Lower lobe of right lung (tissue), 2 donors: Measurements from ENCODE around the gene MINK1. TPM values are rescaled to one million over a fixed set of nuclear protein-coding genes. Genes with fewer than 3 reads are reported as not detected.
A peak's percentile ranks its signal among the peaks of the same experiment; 100 is the strongest.

Experiments
- ATAC-seq, 2 donors: fragments of 200-7000 bp; cut with Tn5 transposase; one replicate each; pipeline ENCODE4 v1.9.1; 2020 to 2022; ENCODE audit warnings: mild to moderate bottlenecking in 2 of 2, moderate library complexity in 2 of 2
- DNase-seq: peaks from one replicate; pipeline ENCODE4 v3.0.0-alpha.2; 2020
- H3K27ac ChIP-seq: fragments of 200-600 bp; one replicate; pipeline ENCODE4 v1.8.0; 2022
- H3K27me3 ChIP-seq: fragments of 200-600 bp; one replicate; pipeline ENCODE4 v1.8.0; 2022; ENCODE audit warnings: low read depth
- H3K36me3 ChIP-seq: fragments of 200-600 bp; one replicate; pipeline ENCODE4 v1.8.0; 2022; ENCODE audit warnings: mild to moderate bottlenecking
- H3K4me1 ChIP-seq: fragments of 200-600 bp; one replicate; pipeline ENCODE4 v1.8.0; 2022
- H3K4me3 ChIP-seq: fragments of 200-600 bp; one replicate; pipeline ENCODE4 v1.8.0; 2022; ENCODE audit warnings: mild to moderate bottlenecking
- H3K9me3 ChIP-seq: fragments of 200-600 bp; one replicate; pipeline ENCODE4 v1.8.0; 2022
- CTCF ChIP-seq: fragments of 200-600 bp; IDR thresholded peaks from one replicate; pipeline ENCODE4 v1.8.0; 2022; ENCODE audit warnings: antibody characterized with exemption, mild to moderate bottlenecking
- intact Hi-C: fragments of 100-400 bp; cut with DNase I; formaldehyde crosslinking; loops from one replicate; pipeline ENCODE4 v1.11.0; 2022
- total RNA-seq: library from RNA; stranded (reverse); fragmentation: NEBNext Ultra II Directional; extraction: Animal tissue kit (Norgen Biotek cat#: 25700); gene quantifications from one replicate; pipeline ENCODE4 v1.2.1, GENCODE V29; 2021
- donor health status: DM: no; HTN: yes; CAD: no; lungs with severe emphysema.

MINK1 gene
- total RNA-seq, 1 donor from 2014 or later, result 155 TPM

DNA sequence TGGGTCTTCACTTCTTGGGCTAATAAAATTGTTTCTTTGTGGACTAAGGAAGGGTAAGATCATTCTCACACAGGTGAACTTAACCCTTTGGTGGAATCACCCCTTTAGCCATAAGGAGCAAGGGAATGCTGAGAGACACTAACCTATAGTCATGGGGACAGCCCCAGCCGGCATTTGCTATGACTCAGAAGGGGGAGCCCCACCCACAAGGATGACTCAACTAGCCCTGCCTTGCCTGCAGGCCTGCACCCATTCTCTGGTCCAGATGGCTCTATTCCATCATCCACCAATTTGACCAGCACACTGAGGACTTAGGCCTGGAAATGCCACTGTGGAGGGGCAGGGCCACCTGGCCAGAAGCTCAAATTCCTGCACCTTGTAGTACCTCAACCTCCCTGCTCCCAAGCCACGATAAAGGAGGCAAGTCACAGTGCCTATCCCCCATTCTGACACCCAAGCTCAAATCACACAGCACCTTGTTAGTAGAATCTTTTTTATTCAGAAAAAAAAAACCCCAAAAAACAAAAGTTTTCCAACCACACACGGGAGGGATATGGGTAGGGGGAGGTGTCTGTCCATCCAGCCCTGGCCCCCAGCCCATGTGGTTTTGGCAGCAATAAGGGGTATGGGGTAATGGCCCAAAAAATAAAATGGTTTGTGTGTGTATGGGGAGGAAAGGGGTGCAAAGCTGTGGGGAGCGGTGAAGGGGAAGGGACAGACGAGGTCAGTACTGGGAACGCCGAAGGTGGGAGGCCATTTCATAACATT is 112.2 kb downstream of the MINK1 start:
- intact Hi-C loops, result no loop called here
- peak; percentile 77 for DNase-seq
- TF ChIP-seq CTCF, result no peak
- H3K9me3 ChIP-seq, result no peaks in the 10 kb centered on the region
- no peak for ATAC-seq
- H3K4me1 ChIP-seq, result peaks cover 55% of the 10 kb centered on the region
- no peaks in the 10 kb centered on the region for H3K27me3 ChIP-seq
- H3K36me3 ChIP-seq, result peaks cover 50% of the 10 kb centered on the region
- H3K27ac ChIP-seq, result peak overlapping the region; percentile 47
- peak overlapping the region; percentile 99 for H3K4me3 ChIP-seq

DNA sequence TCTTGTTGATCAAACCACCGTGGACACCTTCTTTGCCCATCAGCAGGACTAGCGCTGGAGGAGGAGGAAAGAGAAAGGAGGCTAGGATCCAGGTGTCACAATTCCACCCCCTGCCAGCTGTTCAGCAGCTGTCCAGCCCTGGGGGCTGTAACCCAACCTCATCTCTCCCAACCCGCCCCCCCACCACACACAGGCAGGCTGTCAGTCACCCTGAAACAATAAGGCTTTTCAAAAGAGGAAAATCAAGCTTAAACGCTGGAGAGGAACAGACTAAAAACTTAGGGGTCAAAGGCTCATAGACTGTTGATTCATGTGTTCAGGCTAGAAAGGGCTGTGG is 112.8 kb downstream of the MINK1 start:
- Histone ChIP-seq H3K27ac (no peak overlapping the region), H3K4me1 (peaks cover 59% of the 10 kb centered on the region), H3K27me3 (no peaks in the 10 kb centered on the region), H3K36me3 (peaks cover 50% of the 10 kb centered on the region), H3K9me3 (no peaks in the 10 kb centered on the region), H3K4me3 (peak overlapping the region; percentile 99)
- ATAC-seq (no peak), DNase-seq (no peak)
- TF ChIP-seq CTCF, result no peak
- intact Hi-C loops, result no loop called here

GRCh38 chr17:4946312-4946976 is 113.3 kb downstream of the MINK1 start:
- intact Hi-C loops, result no loop called here

GRCh38 chr17:4947010-4947410 is 113.9 kb downstream of the MINK1 start:
- ATAC-seq, result no peak
- Histone ChIP-seq H3K27ac (peak overlapping the region; percentile 98), H3K4me3 (peak overlapping the region; percentile 99), H3K9me3 (no peaks in the 10 kb centered on the region), H3K4me1 (peaks cover 54% of the 10 kb centered on the region), H3K36me3 (peaks cover 48% of the 10 kb centered on the region), H3K27me3 (no peaks in the 10 kb centered on the region)
- TF ChIP-seq CTCF, result no peak
- intact Hi-C loops, result no loop called here
- DNase-seq, result no peak

More at GRCh38 chr17:4946312-4946976, 113.3 kb downstream of the MINK1 start:
- no peak overlapping the region for H3K27ac ChIP-seq
- peaks cover 50% of the 10 kb centered on the region for H3K36me3 ChIP-seq
- peak overlapping the region; percentile 99 for H3K4me3 ChIP-seq
- ATAC-seq (no peak), DNase-seq (no peak)
- TF ChIP-seq CTCF, result no peak
- H3K9me3 ChIP-seq, result no peaks in the 10 kb centered on the region
- H3K27me3 ChIP-seq, result no peaks in the 10 kb centered on the region
- peaks cover 58% of the 10 kb centered on the region for H3K4me1 ChIP-seq

Other genes with a start within 250 kb of the MINK1 start
- 6.4 TPM for gene SMTNL2, start 248.8 kb upstream of the MINK1 start, total RNA-seq
- gene ALOX15, start 191.7 kb upstream of the MINK1 start, total RNA-seq, result 6.1 TPM
- gene PELP1, start 129.2 kb upstream of the MINK1 start, total RNA-seq, result 37.4 TPM
- 201 TPM for gene ARRB2, start 122.7 kb upstream of the MINK1 start, total RNA-seq
- gene MED11, start 101.9 kb upstream of the MINK1 start, total RNA-seq, result 22.9 TPM
- 13.3 TPM for gene ZMYND15, start 93.5 kb upstream of the MINK1 start, total RNA-seq
- 249 TPM for gene CXCL16, start 93.4 kb upstream of the MINK1 start, total RNA-seq
- not detected for gene TM4SF5, start 61.5 kb upstream of the MINK1 start, total RNA-seq
- gene VMO1, start 47.0 kb upstream of the MINK1 start, total RNA-seq, result 9.9 TPM
- gene GLTPD2, start 44.4 kb upstream of the MINK1 start, total RNA-seq, result not detected
- gene PSMB6, start 37.2 kb upstream of the MINK1 start, total RNA-seq, result 95.5 TPM
- 38.4 TPM for gene PLD2, start 26.2 kb upstream of the MINK1 start, total RNA-seq
- 2.2 TPM for gene C17orf107, start 66.2 kb downstream of the MINK1 start, total RNA-seq
- 0.71 TPM for gene CHRNE, start 69.8 kb downstream of the MINK1 start, total RNA-seq
- 0.92 TPM for gene GP1BA, start 98.9 kb downstream of the MINK1 start, total RNA-seq
- gene SLC25A11, start 106.7 kb downstream of the MINK1 start, total RNA-seq, result 59.9 TPM
- gene RNF167, start 106.9 kb downstream of the MINK1 start, total RNA-seq, result 97.5 TPM
- gene PFN1, start 115.2 kb downstream of the MINK1 start, total RNA-seq, result 528 TPM
- gene ENO3, start 117.8 kb downstream of the MINK1 start, total RNA-seq, result 8.2 TPM
- gene SPAG7, start 134.5 kb downstream of the MINK1 start, total RNA-seq, result 56.3 TPM
- gene CAMTA2, start 154.3 kb downstream of the MINK1 start, total RNA-seq, result 49.9 TPM
- gene INCA1, start 164.2 kb downstream of the MINK1 start, total RNA-seq, result 1.9 TPM
- 182 TPM for gene KIF1C, start 164.6 kb downstream of the MINK1 start, total RNA-seq
- 0.86 TPM for gene SLC52A1, start 202.1 kb downstream of the MINK1 start, total RNA-seq
- 7.1 TPM for gene ZFP3, start 245.1 kb downstream of the MINK1 start, total RNA-seq